Measurements from ENCODE around the gene BABAM2.

Gene BABAM2

GRCh38 chr2:27911458-27912210, 21.1 kb downstream of the BABAM2 start:
- no peak for DNase-seq (ENCODE audit: low read depth in 2 of 2)

- no peak for DNase-seq (ENCODE audit: low read depth in 2 of 2)
Observed at GRCh38 chr2:27912512-27912911, 22.0 kb downstream of the BABAM2 start.

GRCh38 chr2:27914041-27914804, 23.7 kb downstream of the BABAM2 start:
- no peak for DNase-seq (ENCODE audit: low read depth in 2 of 2)

- DNase-seq (ENCODE audit: low read depth in 2 of 2), result no peak
Observed at GRCh38 chr2:27914805-27915175, 24.3 kb downstream of the BABAM2 start.

GRCh38 chr2:27915191-27915590, 24.7 kb downstream of the BABAM2 start:
- no peak for DNase-seq (ENCODE audit: low read depth in 2 of 2)

GRCh38 chr2:27915874-27916273, 25.3 kb downstream of the BABAM2 start:
- no peak for DNase-seq (ENCODE audit: low read depth in 2 of 2)

- DNase-seq (ENCODE audit: low read depth in 2 of 2), result no peak
Observed at GRCh38 chr2:27916293-27916995, 25.9 kb downstream of the BABAM2 start.

GRCh38 chr2:27920148-27920885, 29.8 kb downstream of the BABAM2 start:
- no peak for DNase-seq (ENCODE audit: low read depth in 2 of 2)

- DNase-seq (ENCODE audit: low read depth in 2 of 2), result no peak
Observed at GRCh38 chr2:27921424-27921823, 30.9 kb downstream of the BABAM2 start.

GRCh38 chr2:27921880-27922547, 31.5 kb downstream of the BABAM2 start:
- DNase-seq (ENCODE audit: low read depth in 2 of 2), result no peak

GRCh38 chr2:27922842-27923241, 32.3 kb downstream of the BABAM2 start:
- no peak for DNase-seq (ENCODE audit: low read depth in 2 of 2)

GRCh38 chr2:27925766-27926472, 35.4 kb downstream of the BABAM2 start:
- no peak for DNase-seq (ENCODE audit: low read depth in 2 of 2)

GRCh38 chr2:27929916-27930486, 39.5 kb downstream of the BABAM2 start:
- no peak for DNase-seq (ENCODE audit: low read depth in 2 of 2)

- no peak for DNase-seq (ENCODE audit: low read depth in 2 of 2)
Observed at GRCh38 chr2:27931361-27931950, 40.9 kb downstream of the BABAM2 start.

GRCh38 chr2:27932396-27932795, 41.9 kb downstream of the BABAM2 start:
- no peak for DNase-seq (ENCODE audit: low read depth in 2 of 2)

- no peak for DNase-seq (ENCODE audit: low read depth in 2 of 2)
Observed at GRCh38 chr2:27935026-27935425, 44.5 kb downstream of the BABAM2 start.

- DNase-seq (ENCODE audit: low read depth in 2 of 2), result no peak
Observed at GRCh38 chr2:27940090-27940671, 49.7 kb downstream of the BABAM2 start.

- no peak for DNase-seq (ENCODE audit: low read depth in 2 of 2)
Observed at GRCh38 chr2:27940982-27941381, 50.5 kb downstream of the BABAM2 start.
